B cell (primary cell): Measurements from ENCODE around the gene AKIP1. TPM values are rescaled to one million over a fixed set of nuclear protein-coding genes. Genes with fewer than 3 reads are reported as not detected.

ENCODE experiments used
- ATAC-seq: fragments of 200-7000 bp; cut with Tn5 transposase; one replicate; pipeline ENCODE4 v1.10.0; 2021; ENCODE audit warnings: low read depth, mild to moderate bottlenecking, moderate number of reproducible peaks, moderate library complexity
- CTCF ChIA-PET: fragments of 350-600 bp; sonication (Branson Sonifier 250); formaldehyde crosslinking; loops from one replicate; lab custom pipeline; 2021; ENCODE audit warnings: antibody characterized with exemption, inconsistent platforms; lab: Charles Lee
- POLR2A ChIA-PET: fragments of 350-600 bp; sonication (Branson Sonifier 250); formaldehyde crosslinking; loops from one replicate; lab custom pipeline; 2021; ENCODE audit warnings: antibody characterized with exemption; lab: Charles Lee
- DNase-seq: peaks from one replicate; pipeline ENCODE4 v3.0.0; 2013
- H2AFZ ChIP-seq: 2 replicates; pipeline ENCODE4 v1.6.1; 2012; ENCODE audit warnings: mild to moderate bottlenecking, low read depth, low read length; ENCODE audit not compliant: insufficient read depth, poor library complexity, severe bottlenecking
- H3K27ac ChIP-seq, 2 donors: 1 replicate in 1 of 2; 2 replicates in 1 of 2; pipeline ENCODE4 v1.5.1; 2012 to 2013; ENCODE audit warnings: low read length in 2 of 2, mild to moderate bottlenecking in 2 of 2, moderate library complexity in 1 of 2
- H3K27me3 ChIP-seq, 4 experiments: fragments of 200-600 bp in 1 of 4; sonication (generic) in 1 of 4; replicated peaks in 1 of 4; 1 replicate in 2 of 4; 2 replicates in 2 of 4; pipeline versions ENCODE4 v1.6.1 to v1.7.0; 2013 to 2016; ENCODE audit warnings: low read length in 3 of 4, mild to moderate bottlenecking in 2 of 4, mixed read lengths in 1 of 4, moderate library complexity in 1 of 4; ENCODE audit not compliant: insufficient read depth in 4 of 4, control insufficient read depth in 3 of 4; ENCODE audit errors: control extremely low read depth in 1 of 4
- H3K36me3 ChIP-seq, 2 experiments: replicated peaks in 1 of 2; 1 replicate in 1 of 2; 2 replicates in 1 of 2; pipeline versions ENCODE4 v1.6.1 to v1.7.1; 2013; ENCODE audit warnings: low read length in 1 of 2; ENCODE audit not compliant: insufficient read depth in 2 of 2, control insufficient read depth in 1 of 2; ENCODE audit errors: control extremely low read depth in 1 of 2, extremely low read depth in 1 of 2
- H3K4me1 ChIP-seq, 2 donors: fragments of 200-600 bp in 1 of 2; sonication (generic) in 1 of 2; 1 replicate in 1 of 2; 2 replicates in 1 of 2; pipeline versions ENCODE4 v1.5.1 to v1.6.1; 2013 to 2017; ENCODE audit warnings: low read length in 2 of 2; ENCODE audit not compliant: control insufficient read depth in 2 of 2, insufficient read depth in 2 of 2
- H3K4me2 ChIP-seq: replicated peaks from 2 replicates; pipeline ENCODE3; 2012; ENCODE audit warnings: mild to moderate bottlenecking, low read depth, low read length; ENCODE audit not compliant: poor library complexity, severe bottlenecking
- H3K4me3 ChIP-seq, 5 experiments: fragments of 200-600 bp in 1 of 5; sonication (generic) in 1 of 5; 1 replicate in 3 of 5; 2 replicates in 2 of 5; pipeline versions ENCODE4 v1.5.1 to v1.7.0; 2011 to 2016; ENCODE audit warnings: low read length in 4 of 5, mild to moderate bottlenecking in 4 of 5, low read depth in 2 of 5, control low read depth in 1 of 5, moderate library complexity in 1 of 5; ENCODE audit not compliant: insufficient read depth in 1 of 5; ENCODE audit errors: control extremely low read depth in 1 of 5, extremely low read depth in 1 of 5
- H3K79me2 ChIP-seq: fragments of 200-600 bp; sonication (generic); one replicate; pipeline ENCODE4 v1.6.0; 2016; ENCODE audit warnings: low read length; ENCODE audit not compliant: control insufficient read depth, insufficient read depth
- H3K9ac ChIP-seq: fragments of 200-600 bp; sonication (generic); 2 replicates; pipeline ENCODE4 v1.6.1; 2017; ENCODE audit warnings: mild to moderate bottlenecking, low read length, moderate library complexity
- H3K9me3 ChIP-seq, 3 donors: one replicate each; pipeline versions ENCODE4 v1.6.1 to v1.7.1; 2013; ENCODE audit warnings: low read length in 2 of 3; ENCODE audit not compliant: control insufficient read depth in 2 of 3, insufficient read depth in 1 of 3; ENCODE audit errors: control extremely low read depth in 1 of 3
- H4K20me1 ChIP-seq: 2 replicates; pipeline ENCODE4 v1.6.0; 2012; ENCODE audit warnings: mild to moderate bottlenecking, low read length; ENCODE audit not compliant: insufficient read depth, control insufficient read depth, poor library complexity, severe bottlenecking
- H3K27ac Mint-ChIP-seq: one replicate; pipeline ENCODE4 v1.8.0; 2021; ENCODE audit warnings: mixed read lengths
- H3K27me3 Mint-ChIP-seq: one replicate; pipeline ENCODE4 v1.8.0; 2021; ENCODE audit warnings: mixed read lengths
- H3K4me1 Mint-ChIP-seq: one replicate; pipeline ENCODE4 v1.8.0; 2021; ENCODE audit warnings: mixed read lengths
- H3K4me3 Mint-ChIP-seq: one replicate; pipeline ENCODE4 v1.8.0; 2021; ENCODE audit warnings: mixed read lengths
- H3K9me3 Mint-ChIP-seq: one replicate; pipeline ENCODE4 v1.8.0; 2022; ENCODE audit warnings: mixed read lengths; ENCODE audit not compliant: insufficient read depth
- CTCF ChIP-seq: fragments of 200-600 bp; IDR thresholded peaks from one replicate; pipeline ENCODE4 v1.8.0; 2022; ENCODE audit warnings: antibody characterized with exemption, mild to moderate bottlenecking
- EZH2 ChIP-seq: IDR thresholded peaks from 2 replicates; pipeline ENCODE4 v1.6.1; 2012; ENCODE audit warnings: borderline replicate concordance, low read depth, mild to moderate bottlenecking, moderate library complexity, low read length; ENCODE audit not compliant: insufficient read depth, poor library complexity, severe bottlenecking
- WGBS: methylation state at CpG from one replicate; pipeline ENCODE4 v1.1.5; 2013; ENCODE audit warnings: missing lambda C conversion rate; ENCODE audit not compliant: insufficient coverage; 5-methylcytosine and 5-hydroxymethylcytosine counted together
- intact Hi-C: fragments of 100-400 bp; cut with micrococcal nuclease; formaldehyde crosslinking; loops from one replicate; pipeline ENCODE4 v1.10.0; 2022
- polyA plus RNA-seq: library from polyadenylated mRNA; depleted of rRNA; stranded (reverse); fragments of >200 nt; gene quantifications from 2 replicates; pipeline ENCODE4 v1.2.3, GENCODE V29; 2012
- total RNA-seq, 2 donors: library from RNA; stranded (reverse); fragments of 120-200 nt in 1 of 2; gene quantifications; 1 replicate in 1 of 2; 2 replicates in 1 of 2; pipeline versions ENCODE4 v1.2.3 to v1.2.4, GENCODE V29; 2013 to 2022

The AKIP1 gene
- total and polyA plus RNA-seq, 2 donors (not counting 1 experiment from before 2014, with no cell fraction given), result 2.8 to 10.7 TPM

- H3K27ac ChIP-seq, result no peak overlapping the region
- H3K27me3 ChIP-seq, result peaks cover 0 to 22% (median 7%) of the 10 kb centered on the region in 4 experiments
- no peak overlapping the region for H3K4me2 ChIP-seq
- WGBS, result 50% methylated on average over 2 of the region's 6 CpGs
- H2AFZ ChIP-seq, result no peak overlapping the region
- ATAC-seq (no peak), DNase-seq (no peak)
- peaks cover 12% of the 10 kb centered on the region for H3K4me1 Mint-ChIP-seq
- no peak overlapping the region for H3K27ac Mint-ChIP-seq
- no peaks in the 10 kb centered on the region for H3K9me3 Mint-ChIP-seq
- H4K20me1 ChIP-seq, result no peaks in the 10 kb centered on the region
- peaks cover 54% of the 10 kb centered on the region for H3K27me3 Mint-ChIP-seq
- CTCF ChIA-PET, result no interaction called here
- H3K9ac ChIP-seq, result no peak overlapping the region
- peaks cover 9 to 10% of the 10 kb centered on the region in 2 donors for H3K4me1 ChIP-seq
- H3K4me3 Mint-ChIP-seq, result no peak overlapping the region
- H3K36me3 ChIP-seq, result no peaks in the 10 kb centered on the region
- POLR2A ChIA-PET, result no interaction called here
- peaks cover 0 to 6% (median 0%) of the 10 kb centered on the region in 3 donors for H3K9me3 ChIP-seq
- no peaks in the 10 kb centered on the region for H3K79me2 ChIP-seq
- H3K4me3 ChIP-seq, result no peak overlapping the region
- intact Hi-C loops, result no loop called here
- TF ChIP-seq CTCF, result no peak
- no peak for TF ChIP-seq EZH2
Measured at GRCh38 chr11:8867035-8867434, 44.0 kb upstream of the AKIP1 start.

- peaks cover 12% of the 10 kb centered on the region for H3K4me1 Mint-ChIP-seq
- H3K27me3 Mint-ChIP-seq, result peaks cover 61% of the 10 kb centered on the region
- Histone ChIP-seq H3K36me3 (no peaks in the 10 kb centered on the region), H3K27ac (no peak overlapping the region), H3K9ac (no peak overlapping the region), H3K79me2 (no peaks in the 10 kb centered on the region), H3K9me3 (peaks cover 0 to 6% (median 0%) of the 10 kb centered on the region in 3 donors), H4K20me1 (no peaks in the 10 kb centered on the region), H3K4me3 (no peak overlapping the region), H3K4me1 (peaks cover 9 to 10% of the 10 kb centered on the region in 2 donors), H3K4me2 (no peak overlapping the region), H3K27me3 (peaks cover 0 to 22% (median 7%) of the 10 kb centered on the region in 4 experiments), H2AFZ (no peak overlapping the region)
- ChIA-PET CTCF (no interaction called here), POLR2A (interaction anchor here (0.7 kb wide), 1 partner anchor 1056 kb away, joined by 5 read pairs; no protein-coding TSS in a partner anchor)
- no peaks in the 10 kb centered on the region for H3K9me3 Mint-ChIP-seq
- TF ChIP-seq CTCF, result no peak
- no peak for TF ChIP-seq EZH2
- ATAC-seq (no peak), DNase-seq (no peak)
- intact Hi-C loops, result no loop called here
- H3K27ac Mint-ChIP-seq, result no peak overlapping the region
- WGBS, result 95% methylated on average over 6 of the region's 7 CpGs
- H3K4me3 Mint-ChIP-seq, result no peak overlapping the region
Measured at GRCh38 chr11:8867931-8868631, 42.9 kb upstream of the AKIP1 start.
